Ishikawa (cell line): ENCODE results near the gene MALT1.

Experiments used
- CEBPB ChIP-seq: IDR thresholded peaks from 2 replicates; pipeline ENCODE4 v1.6.1; 2012
- CREB1 ChIP-seq: IDR thresholded peaks from 2 replicates; pipeline ENCODE4 v1.6.1; 2012; ENCODE audit warnings: low read depth
- EGR1 ChIP-seq: IDR thresholded peaks from 2 replicates; pipeline ENCODE4 v1.6.1; 2012
- EP300 ChIP-seq: IDR thresholded peaks from 2 replicates; pipeline ENCODE4 v1.6.1; 2012; ENCODE audit warnings: borderline replicate concordance
- FOXM1 ChIP-seq: IDR thresholded peaks from 2 replicates; pipeline ENCODE4 v1.6.1; 2012; ENCODE audit warnings: low read depth, borderline replicate concordance
- NFIC ChIP-seq: IDR thresholded peaks from 2 replicates; pipeline ENCODE4 v1.6.1; 2012
- RAD21 ChIP-seq: IDR thresholded peaks from 2 replicates; pipeline ENCODE4 v1.6.1; 2012; ENCODE audit warnings: low read depth
- TAF1 ChIP-seq: IDR thresholded peaks from 2 replicates; pipeline ENCODE4 v1.6.1; 2012; ENCODE audit warnings: low read depth, mild to moderate bottlenecking
- TCF12 ChIP-seq: IDR thresholded peaks from 2 replicates; pipeline ENCODE4 v1.6.1; 2012; ENCODE audit warnings: low read depth
- TEAD4 ChIP-seq: IDR thresholded peaks from 2 replicates; pipeline ENCODE4 v1.6.1; 2012
- YY1 ChIP-seq: IDR thresholded peaks from 2 replicates; pipeline ENCODE4 v1.6.1; 2012; ENCODE audit warnings: low read depth
- ZBTB7A ChIP-seq: IDR thresholded peaks from 2 replicates; pipeline ENCODE4 v1.6.1; 2012; ENCODE audit warnings: low read depth
- TF ChIP-seq, protein P1 (sequence below): IDR thresholded peaks from 2 replicates; pipeline ENCODE4 v1.6.1; 2012
- TF ChIP-seq, protein P2 (sequence below): IDR thresholded peaks from 2 replicates; pipeline ENCODE4 v1.6.1; 2012
- TF ChIP-seq, protein P3 (sequence below): IDR thresholded peaks from 2 replicates; pipeline ENCODE4 v1.6.1; 2012; ENCODE audit warnings: low read depth, mild to moderate bottlenecking

Gene MALT1

DNA sequence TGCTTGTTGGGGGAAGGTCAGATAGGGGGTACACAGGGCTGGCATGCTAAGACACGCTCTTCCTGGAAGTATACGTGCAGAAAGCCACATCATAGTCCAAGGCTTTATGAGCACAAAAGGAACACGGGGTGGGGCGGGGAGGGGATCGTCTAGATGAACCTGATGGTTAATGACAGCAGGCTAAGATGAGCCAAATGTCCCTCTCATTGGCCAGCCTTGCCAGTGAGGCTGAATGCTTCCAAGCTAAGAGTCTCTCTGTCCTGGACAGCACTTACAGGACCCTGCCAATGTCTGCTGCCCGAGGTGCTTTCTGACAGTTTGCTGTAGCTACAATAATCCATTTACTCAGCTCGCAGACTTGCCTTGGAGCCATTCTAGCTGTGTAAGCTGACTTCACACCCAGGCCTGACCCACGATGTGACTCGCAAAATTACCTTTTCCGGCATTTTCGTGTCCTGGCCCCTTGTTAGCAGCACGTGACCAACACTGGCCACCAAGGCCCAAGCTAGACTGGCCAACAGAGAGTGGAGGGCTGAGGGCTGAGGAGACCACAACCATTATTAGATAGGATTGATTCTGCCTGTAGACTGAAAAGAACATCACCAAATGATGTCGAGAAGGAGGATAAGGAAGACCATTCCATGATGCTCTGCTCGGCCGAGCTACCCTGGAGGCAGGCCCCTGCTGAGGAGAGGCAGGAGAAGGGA is 84.2 kb downstream of the MALT1 start:
- no peak for TF ChIP-seq EGR1
- no peak for TF ChIP-seq YY1
- TF ChIP-seq CEBPB: no peak
- TF ChIP-seq CREB1: no peak
- TF ChIP-seq, protein P1, sequence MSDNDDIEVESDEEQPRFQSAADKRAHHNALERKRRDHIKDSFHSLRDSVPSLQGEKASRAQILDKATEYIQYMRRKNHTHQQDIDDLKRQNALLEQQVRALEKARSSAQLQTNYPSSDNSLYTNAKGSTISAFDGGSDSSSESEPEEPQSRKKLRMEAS: no peak
- TF ChIP-seq FOXM1: no peak

DNA sequence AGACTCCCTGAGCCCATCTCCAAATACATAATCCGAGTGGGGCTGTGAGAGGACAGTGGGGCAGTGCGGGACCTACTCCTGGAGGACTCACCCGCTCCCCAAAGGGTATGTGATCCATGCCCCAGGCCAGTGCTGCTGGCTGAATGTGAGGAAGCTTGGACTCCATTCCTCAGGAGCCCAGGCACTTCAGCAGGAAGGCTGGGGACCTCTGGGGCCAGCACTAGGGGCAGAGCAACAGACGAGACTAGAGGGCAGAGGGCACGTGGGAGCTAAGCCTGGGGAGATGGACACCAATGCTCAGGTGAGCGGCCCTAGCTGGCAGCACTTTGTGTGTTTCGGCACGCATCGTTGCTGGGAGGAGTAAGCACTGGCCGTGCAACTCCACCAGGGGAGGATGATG is 84.9 kb downstream of the MALT1 start:
- TF ChIP-seq TCF12 (no peak), TAF1 (no peak), TEAD4 (no peak), EGR1 (no peak), YY1 (no peak), FOXM1 (no peak), EP300 (no peak), NFIC (no peak)
- TF ChIP-seq, protein P2, sequence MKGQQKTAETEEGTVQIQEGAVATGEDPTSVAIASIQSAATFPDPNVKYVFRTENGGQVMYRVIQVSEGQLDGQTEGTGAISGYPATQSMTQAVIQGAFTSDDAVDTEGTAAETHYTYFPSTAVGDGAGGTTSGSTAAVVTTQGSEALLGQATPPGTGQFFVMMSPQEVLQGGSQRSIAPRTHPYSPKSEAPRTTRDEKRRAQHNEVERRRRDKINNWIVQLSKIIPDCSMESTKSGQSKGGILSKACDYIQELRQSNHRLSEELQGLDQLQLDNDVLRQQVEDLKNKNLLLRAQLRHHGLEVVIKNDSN: no peak
- TF ChIP-seq, protein P1: no peak
- TF ChIP-seq, protein P3, sequence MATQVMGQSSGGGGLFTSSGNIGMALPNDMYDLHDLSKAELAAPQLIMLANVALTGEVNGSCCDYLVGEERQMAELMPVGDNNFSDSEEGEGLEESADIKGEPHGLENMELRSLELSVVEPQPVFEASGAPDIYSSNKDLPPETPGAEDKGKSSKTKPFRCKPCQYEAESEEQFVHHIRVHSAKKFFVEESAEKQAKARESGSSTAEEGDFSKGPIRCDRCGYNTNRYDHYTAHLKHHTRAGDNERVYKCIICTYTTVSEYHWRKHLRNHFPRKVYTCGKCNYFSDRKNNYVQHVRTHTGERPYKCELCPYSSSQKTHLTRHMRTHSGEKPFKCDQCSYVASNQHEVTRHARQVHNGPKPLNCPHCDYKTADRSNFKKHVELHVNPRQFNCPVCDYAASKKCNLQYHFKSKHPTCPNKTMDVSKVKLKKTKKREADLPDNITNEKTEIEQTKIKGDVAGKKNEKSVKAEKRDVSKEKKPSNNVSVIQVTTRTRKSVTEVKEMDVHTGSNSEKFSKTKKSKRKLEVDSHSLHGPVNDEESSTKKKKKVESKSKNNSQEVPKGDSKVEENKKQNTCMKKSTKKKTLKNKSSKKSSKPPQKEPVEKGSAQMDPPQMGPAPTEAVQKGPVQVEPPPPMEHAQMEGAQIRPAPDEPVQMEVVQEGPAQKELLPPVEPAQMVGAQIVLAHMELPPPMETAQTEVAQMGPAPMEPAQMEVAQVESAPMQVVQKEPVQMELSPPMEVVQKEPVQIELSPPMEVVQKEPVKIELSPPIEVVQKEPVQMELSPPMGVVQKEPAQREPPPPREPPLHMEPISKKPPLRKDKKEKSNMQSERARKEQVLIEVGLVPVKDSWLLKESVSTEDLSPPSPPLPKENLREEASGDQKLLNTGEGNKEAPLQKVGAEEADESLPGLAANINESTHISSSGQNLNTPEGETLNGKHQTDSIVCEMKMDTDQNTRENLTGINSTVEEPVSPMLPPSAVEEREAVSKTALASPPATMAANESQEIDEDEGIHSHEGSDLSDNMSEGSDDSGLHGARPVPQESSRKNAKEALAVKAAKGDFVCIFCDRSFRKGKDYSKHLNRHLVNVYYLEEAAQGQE: no peak

DNA sequence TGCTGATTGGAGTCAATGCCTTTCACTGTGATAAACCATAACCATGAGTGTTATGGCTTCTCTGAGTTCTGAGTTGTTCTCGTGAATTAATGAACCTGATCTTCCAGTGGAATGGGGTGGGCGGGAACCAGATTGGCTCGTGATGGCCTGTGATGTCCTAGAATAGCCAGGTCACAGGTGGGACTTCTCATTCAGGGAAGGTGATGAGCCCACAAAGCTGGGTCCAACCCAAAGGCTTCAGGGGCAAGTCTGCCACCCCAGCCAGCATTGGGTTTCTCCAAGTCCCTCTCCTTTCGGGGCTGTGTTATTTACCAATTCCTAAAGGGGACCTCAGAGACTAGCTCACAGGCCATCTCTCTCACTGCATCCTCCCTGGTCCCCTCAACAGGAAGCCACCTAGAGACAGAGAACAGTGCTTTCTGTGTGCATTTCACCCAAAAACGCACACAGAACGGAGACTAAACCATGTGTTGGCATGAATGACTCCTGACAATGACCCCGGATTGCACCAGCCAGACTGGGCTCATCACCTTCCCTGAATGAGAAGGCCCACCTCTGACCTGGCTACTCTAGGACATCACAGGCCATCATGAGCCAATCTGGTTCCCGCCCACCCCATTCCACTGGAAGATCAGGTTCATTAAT is 85.5 kb downstream of the MALT1 start:
- no peak for TF ChIP-seq YY1
- no peak for TF ChIP-seq TEAD4
- TF ChIP-seq, protein P1: no peak
- no peak for TF ChIP-seq FOXM1
- TF ChIP-seq EP300: no peak

DNA sequence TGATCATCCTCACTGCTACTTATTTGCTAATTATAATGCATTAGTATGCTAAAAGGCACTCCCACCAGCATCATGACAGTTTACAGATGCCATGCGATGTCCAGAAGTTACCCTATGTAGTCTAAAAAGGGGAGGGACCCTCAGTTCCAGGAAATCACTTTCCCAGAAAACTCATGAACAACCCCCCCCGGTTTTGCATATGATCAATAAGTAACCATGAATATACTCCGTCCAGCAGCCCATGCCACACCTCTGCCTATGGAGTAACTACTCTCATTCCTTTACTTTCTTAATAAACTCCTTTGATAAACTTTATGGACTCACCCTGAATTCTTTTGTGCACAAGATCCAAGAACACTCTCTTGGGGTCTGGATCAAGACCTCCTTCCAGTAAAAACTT is 86.8 kb downstream of the MALT1 start:
- TF ChIP-seq, protein P1: no peak
- TF ChIP-seq NFIC (no peak), TEAD4 (no peak), CEBPB (no peak), EP300 (no peak), TCF12 (no peak), ZBTB7A (no peak), EGR1 (no peak), YY1 (no peak), CREB1 (no peak)
- TF ChIP-seq, protein P2: no peak

DNA sequence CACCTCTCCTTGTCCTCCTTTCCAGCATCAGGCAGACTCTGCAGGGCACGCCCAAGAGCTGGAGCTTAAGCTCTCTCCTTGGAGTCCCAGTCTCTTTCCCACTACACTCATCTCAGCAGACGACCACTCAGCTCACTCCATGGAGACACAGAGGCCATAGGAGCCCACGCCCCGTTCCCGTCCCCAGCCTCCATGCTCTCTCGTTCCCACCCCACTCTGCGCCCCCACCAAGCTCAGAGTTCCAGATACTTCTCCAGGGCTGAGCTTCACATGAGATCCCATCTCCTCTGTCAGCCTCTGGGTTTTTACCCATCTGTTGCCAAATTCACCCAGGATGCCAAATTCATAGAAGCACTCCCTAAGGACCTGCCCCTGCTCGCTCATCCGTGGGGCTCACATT is 87.3 kb downstream of the MALT1 start:
- TF ChIP-seq, protein P1: no peak
- TF ChIP-seq CREB1: no peak
- TF ChIP-seq, protein P2: no peak
- TF ChIP-seq RAD21: no peak
- no peak for TF ChIP-seq NFIC
- TF ChIP-seq CEBPB: no peak
- no peak for TF ChIP-seq ZBTB7A
- no peak for TF ChIP-seq EGR1
- no peak for TF ChIP-seq TEAD4
- TF ChIP-seq TCF12: no peak
- TF ChIP-seq FOXM1: no peak

DNA sequence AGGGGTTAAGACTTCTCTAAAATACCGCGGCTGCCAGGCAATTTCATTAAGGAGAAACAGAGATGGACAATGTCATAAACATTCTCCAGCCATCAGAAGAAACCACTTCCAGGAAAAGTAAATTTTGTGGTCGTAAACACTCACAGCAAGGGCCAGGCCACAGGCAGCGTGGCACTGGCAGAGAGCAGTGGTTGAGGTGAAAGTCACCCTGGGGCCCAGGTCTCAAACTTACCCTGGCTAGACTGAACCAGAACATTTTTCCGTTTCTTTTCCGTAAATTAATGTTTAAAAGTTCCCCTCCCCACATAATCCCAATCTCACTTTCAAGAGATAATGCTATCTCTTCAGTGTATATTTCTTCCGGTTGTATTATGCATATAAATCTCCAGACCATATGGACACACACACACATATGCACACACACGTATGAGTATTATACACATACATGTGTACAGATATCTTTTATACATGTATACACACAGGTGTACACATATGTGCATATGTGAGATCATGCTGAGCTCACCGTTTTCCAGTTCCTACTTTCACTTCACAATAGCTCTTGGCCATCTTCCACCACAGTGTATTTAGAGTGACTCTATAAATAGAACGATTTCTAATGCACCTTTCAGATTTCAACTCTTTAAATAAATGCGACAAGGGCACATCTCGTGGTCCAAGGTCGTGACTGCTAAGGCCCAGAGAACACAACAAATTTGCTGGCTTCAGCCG is 90.1 kb downstream of the MALT1 start:
- TF ChIP-seq CREB1 (no peak), EP300 (no peak), CEBPB (no peak), RAD21 (no peak)
